ENCODE data around the gene IMMP2L.

DNA sequence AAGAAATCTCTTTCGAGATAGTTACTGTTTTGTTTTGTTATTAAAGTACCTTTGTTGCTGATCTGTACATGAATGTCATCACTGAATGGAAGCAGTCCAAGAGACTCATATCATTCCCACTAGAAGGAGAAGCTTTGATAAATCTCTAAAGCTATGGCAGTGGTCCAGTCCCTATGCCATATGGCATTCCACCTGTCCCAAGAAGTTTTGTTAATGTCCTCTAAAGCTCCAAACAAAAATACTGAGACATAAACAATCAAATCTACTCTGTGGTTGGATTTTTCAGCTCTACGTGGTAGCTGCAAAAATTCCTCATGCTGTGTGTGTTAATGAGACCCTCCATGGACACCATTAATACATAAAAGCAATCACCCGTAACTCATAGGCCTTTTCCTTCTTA is 377.3 kb downstream of the IMMP2L start:
- TF ChIP-seq CTCF (IDR thresholded peaks at IDR 0.05; ENCODE audit: borderline replicate concordance, extremely low read depth, low read length, poor library complexity, severe bottlenecking) = no peak
- no peak for TF ChIP-seq EZH2 (IDR thresholded peaks at IDR 0.05; ENCODE audit: borderline replicate concordance, low read depth, low read length, severe bottlenecking)
